GM18870 (cell line): Measurements from ENCODE around the gene PRSS57.
"Not testable (repeated sequence)": the region's sequence is repeated elsewhere in the genome, so short reads cannot be mapped to it uniquely, and the experiment has no call there.

Experiments
- ATAC-seq: cut with Tn5 transposase; IDR thresholded peaks from one replicate; pipeline ENCODE4 v1.9.1; 2021; ENCODE audit warnings: moderate library complexity; ENCODE audit not compliant: unreplicated experiment

Gene PRSS57

DNA sequence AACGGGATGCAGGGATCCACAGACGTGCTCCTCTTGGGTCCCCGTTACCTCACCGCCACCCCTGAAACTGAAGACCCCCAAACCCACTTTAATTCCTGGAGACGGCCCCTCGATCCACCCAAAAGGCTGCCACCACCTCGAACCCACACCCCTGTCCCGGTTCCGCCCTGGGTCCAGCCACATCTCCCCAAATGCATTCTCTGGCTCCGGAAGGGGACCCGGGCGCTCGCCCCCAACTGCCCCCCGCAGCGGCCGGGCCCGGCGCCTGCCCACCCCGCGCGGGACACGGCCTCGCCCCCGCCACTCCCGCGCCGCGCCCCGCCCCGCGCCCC, 19.3 kb downstream of the PRSS57 start:
- no peak for ATAC-seq

DNA sequence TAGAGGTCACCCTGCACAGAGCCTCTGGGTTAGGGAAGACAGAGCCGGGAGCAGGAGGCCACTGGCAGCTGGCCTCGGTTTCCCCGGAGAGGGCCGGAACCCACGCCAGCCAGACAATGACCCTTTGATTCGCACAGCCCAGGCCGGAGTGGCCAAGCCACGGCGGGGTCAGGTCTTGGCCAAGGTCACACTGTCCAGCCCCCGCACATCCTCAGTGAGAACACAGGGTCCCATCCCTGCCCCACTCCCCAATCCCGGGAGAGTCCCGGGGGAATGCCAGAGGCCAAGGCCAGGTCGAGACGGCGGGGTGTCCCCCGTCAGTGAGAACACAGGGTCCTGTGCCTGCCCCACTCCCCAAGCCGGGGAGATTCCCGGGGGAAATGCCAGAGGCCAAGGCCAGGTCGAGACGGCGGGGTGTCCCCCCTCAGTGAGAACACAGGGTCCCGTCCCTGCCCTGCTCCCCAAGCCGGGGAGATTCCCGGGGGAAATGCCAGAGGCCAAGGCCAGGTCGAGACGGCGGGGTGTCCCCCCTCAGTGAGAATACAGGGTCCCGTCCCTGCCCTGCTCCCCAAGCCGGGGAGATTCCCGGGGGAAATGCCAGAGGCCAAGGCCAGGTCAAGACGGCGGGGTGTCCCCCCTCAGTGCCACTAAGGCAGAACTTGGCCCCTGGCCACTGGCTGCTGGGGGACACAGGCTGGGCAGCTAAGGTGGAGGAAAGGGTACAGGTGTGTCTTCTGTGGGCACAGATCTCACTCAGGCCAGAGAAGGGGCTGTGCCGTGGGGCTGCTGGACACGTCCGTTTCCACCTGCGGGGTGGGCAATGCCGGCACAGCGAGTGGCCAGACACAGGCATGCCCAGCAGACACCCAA, 20.7 kb downstream of the PRSS57 start:
- ATAC-seq, result no peak

DNA sequence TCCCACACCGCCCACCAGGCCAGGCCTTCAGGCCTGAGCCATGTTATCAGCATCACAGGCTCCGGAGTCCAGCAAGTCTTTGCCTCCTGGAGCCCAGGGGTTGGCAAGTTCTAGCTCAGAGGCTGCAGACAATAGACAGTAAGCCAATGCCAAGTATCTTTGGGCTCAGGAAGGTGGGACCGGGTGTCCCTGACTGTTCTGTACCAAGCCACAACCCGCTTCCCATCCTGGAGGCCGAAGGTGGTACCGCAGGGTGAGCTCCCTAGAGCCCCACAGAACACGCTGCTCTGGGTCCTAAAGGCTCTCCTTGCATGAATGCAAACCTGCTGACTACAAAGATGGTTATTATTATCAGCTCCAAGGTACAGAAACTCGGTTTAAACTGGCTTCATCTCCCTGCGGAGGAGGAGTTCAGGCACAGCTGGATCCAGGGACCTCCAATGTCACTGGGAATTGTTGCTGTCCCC, 24.6 kb downstream of the PRSS57 start:
- ATAC-seq, result no peak

DNA sequence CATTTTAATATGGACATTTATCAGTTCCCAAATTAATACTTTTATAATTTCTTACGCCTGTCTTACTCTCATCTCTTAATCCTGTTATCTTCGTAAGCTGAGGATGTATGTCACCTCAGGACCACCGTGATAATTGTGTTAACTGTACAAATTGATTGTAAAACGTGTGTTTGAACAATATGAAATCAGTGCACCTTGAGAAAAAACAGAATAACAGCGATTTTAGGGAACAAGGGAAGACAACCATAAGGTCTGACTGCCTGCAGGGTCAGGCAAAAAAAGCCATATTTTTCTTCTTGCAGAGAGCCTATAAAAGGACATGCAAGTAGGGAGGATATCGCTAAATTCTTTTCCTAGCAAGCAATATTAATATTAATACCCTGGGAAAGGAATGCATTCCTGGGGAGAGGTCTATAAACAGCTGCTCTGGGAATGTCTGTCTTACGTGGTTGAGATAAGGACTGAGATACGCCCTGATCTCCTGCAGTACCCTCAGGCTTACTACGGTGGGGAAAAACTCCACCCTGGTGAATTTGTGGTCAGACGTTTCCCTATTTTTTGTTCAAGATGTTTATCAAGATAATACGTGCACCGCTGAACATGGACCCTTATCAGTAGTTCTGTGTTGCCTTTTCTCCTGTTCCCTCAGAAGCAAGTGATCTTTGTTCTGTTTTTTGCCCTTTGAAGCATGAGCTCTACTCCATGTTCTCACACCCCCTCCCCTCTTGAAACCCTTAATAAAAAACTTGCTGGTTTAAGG, 26.4 kb downstream of the PRSS57 start:
- not testable (repeated sequence) for ATAC-seq

DNA sequence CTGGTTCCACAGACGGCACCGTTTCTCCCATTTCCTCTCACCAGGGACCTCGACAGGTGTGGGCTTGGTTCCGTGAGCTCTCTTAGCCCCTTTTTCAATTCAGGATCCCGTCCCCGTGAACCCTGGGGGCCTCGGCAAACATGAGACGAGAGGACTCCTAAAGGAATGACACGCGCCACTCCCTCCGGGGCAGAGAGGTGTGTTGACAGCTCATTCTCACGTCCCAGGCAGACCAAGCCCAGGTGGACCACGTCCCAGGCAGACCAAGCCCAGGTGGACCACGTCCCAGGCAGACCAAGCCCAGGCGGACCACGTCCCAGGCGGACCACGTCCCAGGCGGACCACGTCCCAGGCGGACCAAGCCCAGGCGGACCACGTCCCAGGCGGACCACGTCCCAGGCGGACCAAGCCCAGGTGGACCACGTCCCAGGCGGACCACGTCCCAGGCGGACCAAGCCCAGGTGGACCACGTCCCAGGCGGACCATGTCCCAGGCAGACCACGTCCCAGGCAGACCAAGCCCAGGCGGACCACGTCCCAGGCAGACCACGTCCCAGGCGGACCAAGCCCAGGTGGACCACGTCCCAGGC, 28.2 kb downstream of the PRSS57 start:
- not testable (repeated sequence) for ATAC-seq

DNA sequence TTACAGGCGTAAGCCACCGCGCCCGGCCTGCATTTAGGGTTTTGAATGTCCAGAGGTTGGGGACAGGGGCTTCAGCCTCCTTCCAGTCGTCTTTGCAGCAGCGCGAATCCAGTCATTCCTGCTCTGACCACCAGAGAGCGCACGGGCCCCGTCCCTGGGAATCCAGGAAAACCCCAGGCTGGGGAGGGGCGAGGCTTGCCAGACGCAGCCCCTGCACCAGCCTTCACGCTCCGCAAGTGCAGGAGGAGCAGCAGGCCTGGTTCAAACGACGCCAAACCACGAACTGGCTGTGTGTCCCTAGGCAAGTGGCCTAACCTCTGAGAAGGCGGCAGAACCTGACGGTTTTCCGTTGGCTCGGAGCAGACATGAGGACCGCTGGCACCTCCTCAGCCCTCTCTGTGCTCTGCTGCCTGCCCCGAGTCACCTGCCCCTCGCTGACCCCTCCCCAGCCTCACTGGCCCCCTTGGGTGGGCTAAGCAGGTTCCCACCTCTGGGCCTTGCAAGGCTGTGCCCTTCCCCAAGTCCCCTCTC, 30.3 kb downstream of the PRSS57 start:
- no peak for ATAC-seq

DNA sequence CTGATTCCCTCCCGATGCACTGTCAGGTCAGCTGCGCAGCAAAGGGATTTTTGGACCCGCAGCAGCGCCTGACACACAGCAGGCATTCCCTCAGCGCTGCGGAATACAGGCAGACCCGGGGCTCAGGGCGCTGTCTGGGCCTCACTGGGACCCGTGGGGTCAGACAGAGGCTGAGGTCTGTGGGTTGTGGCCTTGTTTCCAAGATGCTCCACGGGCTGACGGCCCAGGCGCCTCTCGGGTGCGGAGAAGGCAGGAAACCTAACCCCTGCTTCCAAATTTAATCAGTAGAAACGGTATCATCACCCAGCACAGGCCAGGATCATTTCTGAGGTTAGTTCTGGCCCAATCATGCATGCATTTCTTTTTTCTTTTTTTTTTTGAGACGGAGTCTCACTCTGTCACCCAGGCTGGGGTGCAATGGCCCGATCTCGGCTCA, 31.6 kb downstream of the PRSS57 start:
- ATAC-seq, result no peak

DNA sequence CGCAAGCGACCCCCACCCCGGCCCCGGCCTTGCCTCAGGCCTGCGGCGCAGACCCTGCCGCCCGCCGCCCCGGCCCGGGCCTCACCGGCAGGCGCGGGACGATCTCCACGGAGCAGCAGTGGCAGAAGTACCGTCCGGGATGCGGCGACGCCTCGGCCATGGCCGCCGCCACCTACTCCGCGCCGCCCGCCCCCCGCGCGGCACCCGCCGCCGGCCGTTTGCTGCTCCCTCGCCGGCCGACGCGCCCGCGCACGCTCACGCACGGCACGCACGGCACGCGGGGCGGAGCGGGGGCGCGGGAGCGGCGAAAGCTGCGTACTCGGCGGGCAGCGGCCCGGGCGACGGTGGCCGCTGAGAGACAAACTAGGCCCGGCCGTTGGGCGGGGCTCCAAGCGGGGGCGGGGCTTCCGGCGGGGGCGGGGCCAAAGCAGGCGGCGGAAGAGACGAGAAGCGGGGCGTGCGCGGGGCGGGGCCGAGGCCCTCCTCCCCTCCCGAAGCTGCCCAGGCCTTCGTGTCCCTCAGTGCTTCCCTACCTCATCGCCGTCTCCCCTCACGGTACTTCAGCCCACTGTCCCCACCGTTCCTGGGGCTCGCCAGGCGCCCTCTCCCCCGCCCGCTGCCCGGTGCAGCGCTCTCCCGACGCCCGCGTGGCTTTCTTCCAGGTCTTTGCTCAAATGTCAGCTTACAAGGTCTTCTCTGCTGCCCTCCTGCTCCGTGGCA, 32.1 kb downstream of the PRSS57 start, which contains the start of gene RNF126:
TSS of gene RNF126 (minus strand) at position 253 of the 720 bp plus-strand sequence. CDS start at position 160, 93 bp downstream.
- ATAC-seq, result no peak

DNA sequence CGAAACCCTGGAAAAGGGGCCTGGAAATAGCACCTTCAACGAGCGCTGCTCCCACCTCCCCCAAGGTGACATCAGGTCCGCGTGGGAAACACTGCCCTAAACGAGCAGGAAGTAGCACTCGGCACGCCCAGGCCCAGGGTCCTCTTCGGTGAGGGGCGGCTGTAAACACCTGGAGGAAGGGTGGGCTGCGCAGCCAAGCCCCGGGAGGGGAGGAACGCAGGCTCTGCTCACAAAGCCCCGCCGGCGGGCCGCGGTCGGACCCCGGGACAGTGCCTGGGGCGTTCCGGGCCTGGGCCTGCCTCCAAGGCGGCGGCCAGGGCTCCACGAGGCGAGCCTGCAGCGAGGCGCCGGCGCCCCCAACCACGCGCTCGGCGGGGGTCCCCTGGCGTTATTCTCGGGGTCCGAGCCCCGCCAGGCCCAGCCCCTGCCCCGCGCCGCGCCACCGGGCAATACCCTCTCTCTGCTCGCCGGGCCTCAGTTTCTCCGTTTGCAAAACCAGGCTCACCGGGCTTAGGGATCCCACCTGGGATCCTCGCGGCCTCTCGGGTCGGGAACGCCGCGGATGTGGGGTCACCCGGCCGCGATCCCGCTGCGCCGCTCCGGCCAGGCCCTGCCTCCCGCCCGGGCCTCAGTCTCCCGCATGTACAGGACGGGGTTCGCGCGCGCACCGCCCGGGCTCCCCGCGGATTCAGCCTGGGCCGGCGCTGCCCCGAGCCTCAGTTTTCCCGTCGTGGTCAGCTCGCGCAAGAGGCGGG, 32.9 kb downstream of the PRSS57 start:
- ATAC-seq, result no peak

DNA sequence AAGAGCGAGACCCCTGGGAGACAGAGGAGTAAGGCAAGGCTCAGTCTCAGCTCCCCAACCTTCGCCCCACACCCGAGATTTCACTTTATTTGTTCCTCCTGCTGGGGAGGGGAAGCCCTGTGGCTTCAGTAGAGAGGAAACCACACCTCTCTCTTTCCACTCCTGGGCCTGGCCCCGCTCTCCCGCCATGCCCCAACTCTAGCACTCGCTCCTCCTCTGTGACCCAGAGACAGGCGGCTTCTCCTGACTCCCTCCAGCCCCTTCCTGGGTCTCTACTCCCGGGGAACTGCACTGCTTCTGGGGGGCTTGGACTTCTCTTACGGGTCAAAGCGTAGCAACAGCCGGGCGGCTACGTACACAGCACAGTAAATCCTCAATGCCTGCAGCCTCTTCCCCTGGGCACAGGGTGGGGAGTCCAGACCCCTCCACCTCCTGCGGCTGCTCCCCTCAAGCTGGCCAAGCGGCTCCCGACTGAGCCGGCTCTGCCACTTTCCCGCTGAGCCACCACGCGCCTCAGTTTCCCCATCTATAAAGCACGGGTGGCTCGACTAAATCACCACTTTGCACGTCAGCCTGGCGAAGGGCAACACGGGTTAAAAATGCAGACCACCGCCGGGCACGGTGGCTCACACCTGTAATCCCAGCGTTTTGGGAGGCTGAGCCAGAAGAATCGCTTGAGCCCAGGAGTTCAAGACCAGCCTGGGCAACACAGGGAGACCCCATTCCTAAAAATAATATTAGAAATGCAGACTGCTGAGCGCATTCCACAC, 33.6 kb downstream of the PRSS57 start:
- no peak for ATAC-seq

DNA sequence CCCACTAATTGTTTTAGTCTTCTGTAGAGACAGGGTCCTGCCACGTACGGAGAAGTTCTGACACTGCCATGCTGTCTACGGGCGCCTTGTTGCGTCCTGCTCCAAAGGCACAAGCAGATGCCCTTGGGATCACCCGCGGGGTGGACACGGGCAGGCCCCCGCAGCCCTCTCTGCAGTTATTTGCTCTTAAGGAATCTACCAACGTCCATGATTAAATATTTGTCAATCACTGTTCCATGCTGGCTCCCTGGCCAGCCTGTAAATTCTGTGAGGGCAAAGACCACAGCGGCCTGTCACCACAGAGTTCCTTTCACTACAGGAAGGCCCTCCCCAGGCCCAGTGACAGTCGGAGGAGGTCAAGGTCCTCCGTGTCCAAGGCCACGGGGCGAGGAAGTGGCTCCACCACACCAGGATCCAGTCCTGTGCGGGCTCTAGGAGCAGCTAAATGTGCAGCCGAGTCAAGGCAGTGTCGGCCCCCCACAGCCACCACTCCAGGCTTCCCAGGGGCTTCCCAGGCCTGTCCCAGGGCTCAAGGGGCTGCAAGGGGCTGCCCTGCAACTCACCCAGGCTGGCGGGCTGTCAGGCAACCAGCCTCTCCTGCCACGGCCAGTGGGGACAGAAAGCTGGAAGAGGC, 34.3 kb downstream of the PRSS57 start:
- no peak for ATAC-seq

DNA sequence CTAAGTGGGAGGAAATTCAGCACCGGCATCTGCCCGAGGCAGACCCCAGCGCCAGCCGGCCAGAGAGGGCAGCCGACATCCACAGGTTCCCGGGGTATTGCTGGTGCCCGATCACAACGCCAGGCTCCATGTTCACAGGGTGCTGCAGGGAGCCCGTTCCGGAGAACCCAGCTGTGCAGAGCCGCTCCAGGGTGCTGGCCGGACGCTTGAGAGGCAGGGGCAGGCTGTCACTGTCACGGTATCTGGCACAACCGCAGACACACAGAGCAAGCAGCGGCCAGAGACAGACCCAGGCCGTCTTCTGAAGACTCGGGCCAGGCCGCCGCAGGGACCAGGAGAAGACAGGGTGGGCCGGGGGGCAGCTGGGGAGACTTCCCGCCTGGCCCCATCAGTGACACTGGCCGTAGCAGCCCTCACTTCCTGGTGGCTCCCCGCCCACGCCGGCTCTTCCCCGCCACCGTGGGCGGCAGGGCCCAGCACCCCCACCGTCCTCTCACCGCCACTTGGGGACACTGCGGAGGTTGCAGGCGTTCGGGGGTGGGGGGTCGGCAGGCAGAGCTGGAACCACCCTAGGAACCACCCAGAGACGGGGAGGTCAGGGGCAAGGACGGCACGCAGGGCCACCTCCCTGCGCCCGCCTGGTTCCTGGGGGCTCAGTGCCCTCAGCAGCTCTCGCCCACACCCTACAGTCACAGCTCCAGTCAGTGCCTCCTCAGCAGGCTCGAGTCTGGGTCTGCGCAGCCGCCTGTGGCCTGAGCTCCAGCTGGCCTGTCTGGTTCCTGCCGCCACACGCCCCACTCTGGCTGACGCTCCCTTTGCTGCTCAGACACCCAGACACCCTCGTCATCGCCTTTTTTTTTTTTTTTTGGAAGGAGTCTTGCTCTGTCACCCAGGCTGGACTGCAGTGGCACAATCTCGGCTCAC, 36.1 kb downstream of the PRSS57 start:
- no peak for ATAC-seq

DNA sequence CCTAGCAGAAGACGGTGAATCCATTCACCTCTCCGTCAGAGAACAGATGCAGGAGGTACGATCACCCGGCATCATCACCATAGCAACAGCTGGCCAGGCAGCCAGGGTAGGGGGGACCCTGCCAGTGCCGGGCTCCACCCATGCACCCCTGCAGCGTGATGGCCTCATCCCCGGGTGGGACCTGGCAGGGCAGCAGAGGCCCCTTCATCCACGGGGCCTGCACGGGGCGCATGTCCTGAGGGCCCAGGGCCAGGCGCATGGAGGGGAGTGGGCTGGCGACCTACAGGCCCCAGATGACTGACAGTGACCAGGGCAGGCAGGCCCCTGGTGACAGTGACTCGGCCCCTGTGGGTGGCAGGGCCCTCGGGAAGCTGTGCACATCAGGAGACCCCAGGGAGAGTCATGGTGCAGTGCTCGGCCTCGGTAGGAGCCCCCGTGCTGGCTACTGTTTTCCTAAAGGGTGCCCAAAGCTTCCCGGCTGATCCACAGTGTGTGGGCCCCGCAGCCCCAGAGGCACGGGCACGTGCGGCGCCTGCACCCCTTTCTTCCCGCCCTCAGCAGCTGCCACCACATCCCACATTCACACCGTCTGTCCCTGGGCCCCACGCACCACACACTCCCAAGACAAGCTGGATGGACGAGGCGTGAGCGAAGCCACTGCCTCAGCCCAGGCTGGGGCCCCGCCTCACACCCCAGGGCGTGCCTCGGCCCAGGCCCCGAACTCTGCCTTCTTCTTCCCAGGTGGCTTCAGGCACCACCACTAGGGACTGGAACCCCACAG, 37.0 kb downstream of the PRSS57 start:
- no peak for ATAC-seq

DNA sequence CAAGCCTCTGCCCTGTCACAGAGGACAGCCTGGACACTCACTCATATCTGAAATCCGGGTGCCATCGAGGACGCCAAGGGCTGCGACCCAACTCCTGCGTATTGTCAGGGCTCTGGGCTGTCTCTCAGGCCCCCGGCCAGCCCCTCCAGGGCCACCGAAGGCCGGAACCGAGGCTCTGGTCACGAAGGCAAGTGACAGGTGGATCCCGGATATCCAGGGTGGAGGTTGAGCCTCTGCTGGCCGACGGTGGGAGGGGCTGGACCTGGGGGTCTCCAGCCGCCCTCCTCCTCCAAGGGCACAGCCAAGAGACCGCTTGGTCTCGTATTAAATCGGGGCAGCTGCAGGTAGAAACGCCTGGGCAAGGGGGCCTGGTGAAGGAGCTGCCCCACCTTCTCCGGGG, 37.6 kb downstream of the PRSS57 start:
- no peak for ATAC-seq

DNA sequence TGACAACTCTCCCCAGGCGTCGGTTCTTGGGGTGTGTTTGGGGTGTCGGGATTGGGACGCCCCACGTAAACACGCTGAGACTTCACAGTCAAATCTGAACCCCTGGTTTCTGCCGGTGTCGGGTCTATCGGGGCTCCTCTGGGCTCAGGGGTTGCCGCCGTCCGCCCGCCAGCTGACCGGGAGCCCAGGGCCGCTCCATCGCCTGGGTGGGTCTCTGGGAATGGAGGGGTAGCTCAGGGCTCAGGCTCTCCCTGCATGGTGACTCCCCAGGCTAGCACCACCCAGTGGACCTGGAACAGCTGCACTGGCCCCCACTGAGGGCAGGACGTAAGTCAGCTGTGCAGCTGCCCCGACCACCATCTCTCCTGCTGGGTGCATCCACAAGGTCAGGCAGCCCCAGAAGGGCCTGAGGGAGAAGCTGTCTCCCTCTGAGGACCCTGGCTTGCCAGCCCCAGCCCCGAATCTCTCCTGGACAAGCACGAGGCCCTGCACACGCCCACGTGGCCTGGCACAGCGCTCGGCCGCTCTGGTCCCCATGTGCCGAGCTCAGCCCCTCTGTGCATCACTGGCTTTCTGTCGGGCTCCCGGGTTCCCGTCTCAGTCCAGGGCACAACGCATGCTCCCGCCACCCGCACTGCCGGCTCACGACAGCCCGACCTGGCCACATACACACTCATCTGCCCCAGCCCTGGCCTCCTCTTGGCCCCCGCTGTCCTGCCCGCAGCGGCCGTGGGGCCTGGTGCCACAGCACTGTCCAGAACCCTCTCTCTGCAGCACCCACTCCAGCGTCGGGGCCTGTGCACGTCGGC, 38.3 kb downstream of the PRSS57 start:
- no peak for ATAC-seq

DNA sequence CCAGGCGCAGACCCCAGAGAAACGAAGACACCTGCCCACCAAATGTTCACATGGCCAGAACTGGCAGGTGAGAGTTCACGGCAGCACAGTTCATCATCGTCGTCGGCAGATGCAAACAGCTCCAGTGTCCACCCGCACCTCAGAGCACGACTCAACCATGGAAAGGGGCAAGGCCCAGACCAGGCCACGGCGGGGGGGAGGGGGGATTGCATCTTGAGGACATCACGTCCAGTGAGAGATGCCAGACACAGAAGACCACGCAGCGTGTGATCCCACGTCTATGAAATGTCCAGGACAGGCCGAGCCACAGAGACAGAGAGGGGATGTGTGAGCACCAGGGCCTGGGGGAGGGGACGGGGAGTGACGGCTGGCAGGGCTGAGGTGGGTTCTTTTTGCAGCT, 39.6 kb downstream of the PRSS57 start:
- no peak for ATAC-seq
